Fibroblast of mammary gland (primary cell): ENCODE measurements around the gene FGFR3.

Experiments
- DNase-seq: peaks from one replicate; pipeline ENCODE4 v3.0.0-alpha.2; 2010; ENCODE audit warnings: low read depth
- H3K4me3 ChIP-seq: 2 replicates; pipeline ENCODE4 v1.5.1; 2011; ENCODE audit warnings: low read depth, mild to moderate bottlenecking, low read length, moderate library complexity; ENCODE audit not compliant: control insufficient read depth
- CTCF ChIP-seq: conservative IDR thresholded peaks from 2 replicates; pipeline ENCODE4 v1.5.1; 2011; ENCODE audit warnings: low read depth, low read length, inconsistent platforms; ENCODE audit not compliant: control insufficient read depth, insufficient read depth

FGFR3 gene

GRCh38 chr4:1810765-1811164 is 17.7 kb downstream of the FGFR3 start:
- H3K4me3 ChIP-seq, result no peak overlapping the region
- TF ChIP-seq CTCF, result no peak
- DNase-seq, result no peak

GRCh38 chr4:1812720-1813119 is 19.6 kb downstream of the FGFR3 start:
- no peak for DNase-seq

GRCh38 chr4:1813231-1813630 is 20.1 kb downstream of the FGFR3 start:
- H3K4me3 ChIP-seq, result no peak overlapping the region
- no peak for TF ChIP-seq CTCF

More at GRCh38 chr4:1812720-1813119, 19.6 kb downstream of the FGFR3 start:
- H3K4me3 ChIP-seq, result no peak overlapping the region
- TF ChIP-seq CTCF, result no peak

GRCh38 chr4:1813915-1814314 is 20.8 kb downstream of the FGFR3 start:
- H3K4me3 ChIP-seq, result no peak overlapping the region
- TF ChIP-seq CTCF, result no peak
- peak; percentile 15 for DNase-seq

More at GRCh38 chr4:1813231-1813630, 20.1 kb downstream of the FGFR3 start:
- DNase-seq, result no peak

- DNase-seq, result no peak
- TF ChIP-seq CTCF, result no peak
Observed at GRCh38 chr4:1814453-1814852, 21.4 kb downstream of the FGFR3 start.

GRCh38 chr4:1815096-1815996 is 22.3 kb downstream of the FGFR3 start:
- no peak overlapping the region for H3K4me3 ChIP-seq
- no peak for DNase-seq
- no peak for TF ChIP-seq CTCF

More at GRCh38 chr4:1814453-1814852, 21.4 kb downstream of the FGFR3 start:
- H3K4me3 ChIP-seq, result no peak overlapping the region
